HUDEP-2 (cell line): ENCODE data around the gene RANBP3.
A peak's percentile ranks its signal among the peaks of the same experiment; 100 is the strongest.
"Not testable (repeated sequence)": the region's sequence is repeated elsewhere in the genome, so short reads cannot be mapped to it uniquely, and the experiment has no call there.

Source experiments
- DNase-seq, 76 experiments: peaks; one replicate each; lab custom pipeline; 2025; ENCODE audit not compliant: unreplicated experiment in 76 of 76; lab: John Stamatoyannopoulos, UW

Gene RANBP3

DNA sequence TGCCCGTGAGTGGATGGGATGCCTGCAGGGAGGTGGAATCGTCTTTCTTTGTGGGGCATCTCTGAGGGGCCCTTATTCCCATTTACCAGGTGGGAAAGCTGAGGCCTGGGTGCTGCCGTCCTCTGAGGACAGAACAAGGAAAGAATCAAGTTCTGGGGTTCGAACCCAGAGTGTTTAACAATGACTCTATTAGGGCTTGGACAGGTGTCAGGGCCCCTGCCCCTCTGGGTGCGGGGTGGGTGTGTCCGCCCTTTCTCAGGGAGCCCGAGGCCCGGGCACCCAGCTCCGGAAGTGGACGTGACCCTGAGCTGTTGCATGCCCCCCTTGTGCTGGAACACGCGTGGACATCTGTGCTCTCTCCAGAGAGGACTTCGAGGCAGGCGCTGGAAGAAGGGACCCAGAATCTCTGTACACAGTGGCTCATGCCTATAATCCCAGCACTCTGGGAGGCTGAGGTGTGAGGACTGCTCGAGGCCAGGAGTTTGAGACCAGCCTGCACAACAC, 85.1 kb downstream of the RANBP3 start:
- peak in 1 of 76 experiments; percentile 14 for DNase-seq

DNA sequence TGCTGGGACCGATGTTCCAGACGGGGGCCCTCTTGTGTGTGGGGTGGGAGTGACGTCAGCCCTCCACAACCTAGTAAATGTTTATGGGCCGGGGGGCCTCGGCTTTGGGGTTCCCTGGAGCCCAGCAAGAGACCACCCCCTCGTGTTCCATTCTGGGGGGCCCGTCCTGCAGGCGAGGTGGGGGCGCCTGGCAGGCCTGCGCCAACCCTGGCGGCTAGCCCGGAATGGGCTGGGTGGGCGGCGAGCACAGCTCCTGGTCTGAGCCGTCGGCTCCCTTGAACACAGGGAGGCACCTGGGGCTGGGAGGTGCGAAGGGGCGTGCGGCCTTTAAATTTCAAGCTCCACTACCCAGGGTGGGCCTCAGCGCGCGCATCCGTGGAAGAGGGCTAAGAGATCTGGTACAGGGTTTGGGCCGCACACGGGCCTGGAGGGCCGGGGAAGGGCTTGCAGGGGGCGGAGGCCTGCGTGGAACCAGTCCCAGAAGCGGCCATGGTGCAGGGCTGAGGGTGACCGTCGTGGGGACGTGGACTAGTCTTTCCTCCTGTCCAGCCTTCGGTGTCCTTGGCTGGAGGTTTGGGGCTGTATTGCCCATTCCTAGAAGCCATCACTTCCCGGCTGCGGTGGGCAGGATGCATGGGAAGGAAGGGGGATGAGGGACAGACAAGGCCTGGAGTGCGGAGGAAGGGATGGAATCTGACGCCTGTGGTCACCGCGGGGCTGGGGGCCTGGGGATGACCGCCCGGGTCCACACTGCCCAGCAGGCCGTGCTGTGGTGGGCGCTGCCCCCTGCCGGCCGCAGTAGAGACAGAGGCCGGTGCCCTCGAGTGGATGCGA, 85.8 kb downstream of the RANBP3 start:
- peak in 6 of 76 experiments; percentile 11 to 24 (median 17) for DNase-seq

DNA sequence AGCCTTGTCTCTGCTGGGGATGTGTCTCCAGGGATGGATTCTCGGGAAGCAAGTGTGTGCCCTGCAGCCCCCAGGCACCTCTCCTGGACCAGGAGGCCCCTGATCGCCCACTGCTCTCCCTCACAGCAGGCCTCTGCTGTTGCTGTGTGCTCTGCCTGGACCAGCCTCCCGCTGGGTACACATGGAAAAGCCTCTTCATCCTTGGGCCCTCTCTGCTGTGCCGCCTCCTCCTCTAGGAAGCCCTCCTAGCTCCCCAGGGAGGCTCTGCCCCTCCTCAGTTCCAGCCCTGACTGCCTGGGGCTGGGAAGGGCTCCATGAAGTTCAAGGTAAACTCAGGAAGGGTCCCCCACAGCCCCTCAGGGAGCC, 86.4 kb downstream of the RANBP3 start:
- DNase-seq, result no peak

DNA sequence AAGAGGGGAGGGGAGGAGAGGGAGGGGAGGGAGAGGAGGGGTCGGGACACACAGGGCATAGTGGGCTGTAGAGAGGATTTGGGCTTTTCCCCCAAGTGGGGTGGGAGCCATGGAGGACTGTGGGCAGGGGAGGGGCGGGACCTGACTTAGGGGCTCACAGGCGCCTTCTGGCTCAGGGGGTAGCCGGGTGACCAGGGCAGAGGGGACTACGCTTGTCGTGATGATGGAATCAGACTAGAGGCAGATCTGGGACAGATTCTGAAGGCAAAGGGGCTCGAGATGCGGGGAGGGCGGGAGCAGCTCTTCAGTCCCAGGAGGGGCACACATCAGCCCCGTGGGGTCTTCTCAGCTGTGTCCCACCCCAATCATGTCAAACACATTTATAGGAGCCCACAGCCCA, 87.8 kb downstream of the RANBP3 start:
- no peak for DNase-seq

DNA sequence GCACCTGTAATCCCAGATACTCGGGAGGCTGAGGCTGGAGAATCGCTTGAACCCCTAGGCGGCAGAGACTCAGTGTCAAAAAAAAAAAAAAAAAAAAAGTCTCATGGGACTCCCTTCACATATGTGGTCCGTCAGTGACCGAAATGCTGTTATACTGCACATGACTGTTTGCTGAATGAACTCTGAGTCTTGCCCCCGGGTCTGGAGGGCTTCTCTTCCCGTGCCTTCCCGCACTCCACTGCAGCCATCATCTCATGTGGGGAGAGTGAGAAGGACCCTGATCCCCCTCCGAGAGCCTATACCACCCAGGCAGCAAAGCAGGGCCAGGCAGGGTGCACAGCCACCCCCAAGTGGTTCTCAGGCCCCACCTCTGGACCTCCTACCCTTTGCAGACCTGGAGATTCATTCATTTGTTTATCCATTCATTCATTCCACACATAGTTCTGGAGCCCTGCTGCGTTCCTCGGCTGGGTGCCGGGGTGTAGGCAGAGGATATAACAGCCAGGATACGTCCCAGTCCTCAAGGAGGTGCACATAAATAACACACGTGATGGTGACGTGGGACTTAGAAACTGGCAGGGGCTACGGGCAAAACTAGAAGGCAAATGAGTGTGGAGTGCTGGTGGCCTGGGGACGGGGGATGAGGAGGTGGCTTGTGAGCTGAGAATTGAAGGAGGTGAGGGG, 88.5 kb downstream of the RANBP3 start:
- DNase-seq, result no peak

DNA sequence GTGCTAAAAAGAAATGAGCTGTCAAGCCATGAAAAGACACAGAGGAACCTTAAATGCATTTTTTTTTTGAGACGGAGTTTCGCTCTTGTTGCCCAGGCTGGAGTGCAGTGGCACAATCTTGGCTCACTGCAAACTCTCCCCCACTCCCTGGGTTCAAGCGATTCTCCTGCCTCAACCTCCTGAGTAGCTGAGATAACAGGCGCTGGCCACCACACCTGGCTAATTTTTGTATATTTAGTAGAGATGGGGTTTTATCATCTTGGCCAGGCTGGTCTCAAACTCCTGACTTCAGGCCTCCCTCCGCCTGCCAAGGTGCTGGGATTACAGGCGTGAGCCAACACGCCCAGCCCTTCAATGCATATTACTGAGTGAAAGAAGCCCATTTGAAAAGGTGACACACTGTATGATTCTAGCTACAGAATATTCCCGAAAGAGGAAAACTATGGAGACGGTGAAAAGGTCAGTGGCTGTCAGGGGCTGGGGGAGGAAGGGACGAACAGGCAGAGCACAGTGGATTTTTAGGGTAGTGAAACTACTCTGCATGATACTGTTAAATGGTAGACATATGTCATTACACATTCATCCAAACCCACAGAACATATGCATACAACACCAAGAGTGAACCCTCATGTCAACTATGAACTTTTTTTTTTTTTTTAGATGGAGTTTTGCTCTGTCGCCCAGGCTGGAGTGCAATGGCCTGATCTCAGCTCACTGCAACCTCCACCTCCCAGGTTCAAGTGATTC, 93.7 kb downstream of the RANBP3 start:
- DNase-seq, result peak in 11 of 76 experiments; percentile 26 to 45 (median 33)

DNA sequence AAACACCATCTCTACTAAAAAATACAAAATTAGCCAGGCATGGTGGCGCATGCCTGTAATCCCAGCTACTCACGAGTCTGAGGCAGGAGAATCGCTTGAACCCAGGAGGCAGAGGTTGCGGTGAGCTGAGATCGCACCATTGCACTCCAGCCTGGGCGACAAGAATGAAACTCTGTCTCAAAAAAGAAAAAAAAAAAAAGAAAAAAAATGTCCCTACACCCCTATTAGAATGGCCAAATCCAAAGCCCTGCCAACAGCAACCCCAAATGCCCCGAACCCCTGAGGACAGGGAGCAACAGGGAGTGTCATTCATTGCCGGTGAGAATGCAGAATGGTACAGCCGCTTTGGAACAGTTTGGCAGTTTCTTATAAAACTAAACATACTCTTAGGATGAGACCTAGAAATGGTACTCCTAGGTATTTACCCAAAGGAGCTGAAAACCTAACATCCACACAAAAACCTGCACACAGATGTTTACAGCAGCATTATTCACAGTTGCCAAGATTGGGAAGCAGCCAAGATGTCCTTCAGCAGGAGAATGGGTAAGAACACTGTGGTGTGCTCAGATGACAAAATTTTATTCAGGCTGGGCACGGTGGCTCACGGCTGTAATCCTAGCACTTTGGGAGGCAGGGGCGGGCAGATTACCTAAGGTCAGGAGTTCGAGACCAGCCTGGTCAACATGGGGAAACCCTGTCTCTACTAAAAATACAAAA, 94.6 kb downstream of the RANBP3 start:
- DNase-seq, result peak in 1 of 76 experiments; percentile 15

DNA sequence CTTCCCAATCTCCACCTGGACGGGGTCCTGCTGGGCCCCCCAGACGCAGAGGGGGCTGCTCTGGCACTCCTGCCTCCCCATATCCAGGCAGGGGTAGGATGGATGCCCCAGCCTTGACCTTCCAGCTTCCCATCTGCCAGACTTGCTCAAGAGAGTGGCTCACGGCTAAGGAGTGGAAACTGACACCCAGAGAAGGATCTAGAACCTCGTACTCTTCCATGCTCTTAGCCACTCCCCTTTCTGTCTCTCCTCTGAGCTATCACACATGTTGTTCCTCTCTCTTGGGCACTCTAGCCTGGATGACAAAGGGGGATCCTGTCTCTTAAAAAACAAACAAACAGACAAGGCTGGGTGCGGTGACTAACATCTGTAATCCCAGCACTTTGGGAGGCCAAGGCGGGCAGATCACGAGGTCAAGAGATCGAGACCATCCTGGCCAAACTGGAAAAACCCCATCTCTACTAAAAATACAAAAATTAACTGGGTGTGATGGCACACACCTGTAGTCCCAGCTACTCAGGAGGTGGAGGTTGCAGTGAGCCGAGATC, 95.4 kb downstream of the RANBP3 start:
- no peak for DNase-seq

DNA sequence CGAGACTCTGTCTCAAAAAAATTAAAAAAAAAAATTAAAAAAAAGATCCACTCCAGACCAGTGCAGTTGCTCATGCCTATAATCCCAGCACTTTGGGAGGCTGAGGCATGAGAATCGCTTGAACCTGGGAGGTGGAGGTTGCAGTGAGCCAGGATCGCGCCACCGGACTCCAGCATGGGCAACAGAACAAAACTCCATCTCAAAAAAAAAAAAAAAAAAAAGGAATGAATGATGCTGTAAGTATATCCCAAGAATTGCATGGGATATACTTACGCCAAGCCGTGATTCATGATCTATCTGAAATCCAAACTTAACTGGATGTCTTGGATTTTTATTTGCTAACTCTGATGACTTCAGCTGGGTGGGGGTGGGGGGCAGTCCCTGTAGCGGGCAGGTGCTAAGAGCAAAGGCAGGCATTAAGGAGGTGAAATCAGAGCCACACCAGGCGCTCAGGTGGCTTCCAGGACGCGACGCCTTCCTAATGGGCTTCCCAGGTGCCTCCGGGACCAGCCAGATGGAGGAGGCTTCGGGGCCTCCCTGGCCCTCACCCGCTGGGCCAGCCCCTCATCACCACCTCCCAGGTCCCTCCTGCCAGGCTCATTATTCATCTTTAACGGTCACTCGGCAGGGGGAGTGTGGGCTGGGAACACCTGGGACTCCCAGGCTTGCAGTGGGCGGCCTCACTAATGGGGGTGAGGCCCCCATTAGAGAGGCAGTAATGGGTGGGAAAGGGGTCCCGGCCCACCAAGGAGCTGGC, 96.2 kb downstream of the RANBP3 start:
- DNase-seq, result no peak

DNA sequence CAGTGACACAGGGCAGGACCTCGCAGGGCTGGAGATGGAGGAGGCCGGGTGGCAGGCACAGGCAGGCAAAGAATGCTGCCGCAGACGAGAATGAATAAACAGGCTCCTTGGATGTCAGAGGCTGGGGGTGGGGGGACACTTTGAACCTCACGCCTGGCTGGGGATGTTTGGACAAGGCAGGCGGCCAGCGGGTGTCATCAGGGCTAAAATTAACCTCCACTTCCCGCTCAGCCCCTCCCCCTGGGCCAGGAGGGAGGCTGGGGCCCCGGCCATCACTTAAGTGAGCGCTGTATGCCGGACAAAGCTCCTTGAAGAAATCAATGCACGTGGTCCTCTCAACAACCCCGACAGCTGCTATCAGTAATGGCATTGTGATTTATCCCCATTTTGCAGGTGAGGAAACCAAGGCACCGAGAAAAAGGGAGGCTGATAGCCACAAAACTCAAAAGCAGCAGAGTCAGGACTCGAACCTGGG, 97.3 kb downstream of the RANBP3 start:
- no peak for DNase-seq

DNA sequence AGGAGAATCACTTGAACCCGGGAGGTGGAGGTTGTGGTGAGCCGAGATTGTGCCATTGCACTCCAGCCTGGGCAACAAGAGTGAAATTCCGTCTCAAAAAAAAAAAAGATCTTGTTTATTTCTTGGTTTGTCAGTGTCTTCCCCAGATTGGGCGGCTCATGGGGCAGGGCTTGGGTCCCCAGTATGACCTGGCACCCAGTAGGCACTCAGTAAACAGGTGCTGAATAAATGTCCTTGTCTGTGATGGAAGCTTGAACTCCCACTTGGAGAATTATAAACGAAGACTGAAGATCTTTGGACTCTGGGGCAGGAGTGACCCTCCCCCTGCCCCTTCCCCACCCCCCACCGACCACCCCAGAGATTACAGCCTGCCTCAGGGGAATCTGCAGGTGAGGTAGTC, 97.7 kb downstream of the RANBP3 start:
- DNase-seq, result no peak

DNA sequence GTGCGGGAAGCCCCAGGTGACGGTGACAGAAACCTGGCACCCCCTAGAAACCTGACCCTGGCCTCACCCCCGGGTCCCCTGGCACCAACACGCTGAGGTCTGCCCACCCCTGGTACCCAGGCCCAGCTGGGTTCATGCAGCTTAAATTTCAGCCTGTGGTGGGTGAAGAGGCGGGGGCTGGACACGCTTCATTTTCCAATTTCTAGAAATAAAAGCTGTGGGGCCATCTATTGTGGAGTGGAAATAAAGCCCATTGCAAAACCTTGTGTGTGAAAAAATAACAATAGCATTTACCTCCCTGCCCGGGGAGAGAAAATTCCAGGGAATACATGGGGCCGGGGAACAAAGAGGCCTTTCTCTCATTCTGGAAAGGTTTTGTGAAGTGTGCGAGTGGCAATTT, 100.1 kb downstream of the RANBP3 start:
- DNase-seq, result no peak

DNA sequence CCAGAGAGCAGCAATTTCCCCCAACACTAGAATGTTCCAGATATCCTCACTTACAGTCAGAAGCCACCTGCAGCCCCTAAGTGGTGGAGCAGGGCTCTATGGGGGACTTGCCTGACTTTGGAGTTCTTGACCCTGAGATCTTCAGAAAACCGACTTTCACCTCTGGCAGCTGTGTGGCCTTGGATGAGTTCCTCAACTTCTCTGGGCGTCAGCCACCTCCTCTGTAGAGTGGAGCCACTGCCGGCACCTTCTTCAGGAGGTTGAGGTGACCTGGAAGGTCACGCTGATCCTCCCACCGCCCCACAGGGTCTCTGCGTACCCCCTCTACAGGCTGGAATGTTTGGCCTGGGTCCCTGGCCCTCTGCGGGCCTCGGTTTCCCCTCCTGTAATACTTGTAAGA, 100.5 kb downstream of the RANBP3 start:
- no peak for DNase-seq

DNA sequence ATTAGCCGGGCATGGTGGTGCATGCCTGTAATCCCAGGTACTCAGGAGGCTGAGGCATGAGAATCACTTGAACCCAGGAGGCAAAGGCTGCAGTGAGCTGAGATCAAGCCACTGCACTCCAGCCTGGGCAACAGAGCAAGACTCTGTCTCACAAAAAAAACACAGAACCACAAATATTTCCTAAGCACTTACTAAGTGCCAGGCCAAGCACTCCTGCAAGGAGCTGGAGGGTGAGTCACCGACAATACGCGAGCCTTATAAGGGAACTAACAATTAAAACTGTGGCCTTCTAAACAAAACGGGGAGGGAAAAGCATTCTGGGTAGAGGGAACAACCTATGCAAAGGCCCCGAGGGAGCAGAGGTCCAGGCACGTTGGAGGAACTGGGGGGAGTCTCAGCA, 103.4 kb downstream of the RANBP3 start:
- DNase-seq, result not testable (repeated sequence)

DNA sequence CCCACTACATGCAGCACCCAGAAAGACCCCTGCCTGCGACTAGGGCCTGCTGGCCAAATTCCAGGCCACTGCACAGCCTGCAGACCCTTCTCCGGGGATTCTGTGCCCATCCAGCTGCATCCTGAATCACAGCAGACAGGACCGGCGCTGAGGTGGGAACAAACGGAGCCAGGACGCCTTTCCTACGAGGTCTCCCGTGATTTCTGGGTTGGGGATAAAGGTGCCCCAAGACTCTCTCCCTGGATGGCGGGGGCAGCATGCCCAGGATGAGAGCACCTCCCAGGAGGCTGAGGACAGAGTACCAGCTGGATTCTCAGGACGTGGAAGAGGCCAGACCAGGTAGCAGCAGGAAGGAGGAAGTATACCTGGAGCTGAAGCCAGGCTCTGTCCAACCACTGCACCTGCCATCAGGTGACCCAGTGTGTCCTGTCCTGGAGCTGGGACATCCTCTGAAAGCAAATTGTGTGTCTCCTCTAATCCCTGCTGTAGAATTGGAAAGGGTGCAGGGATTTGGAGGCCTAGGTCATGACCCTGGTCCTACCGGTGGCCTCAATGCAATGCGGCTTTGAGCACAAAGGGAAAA, 104.2 kb downstream of the RANBP3 start:
- no peak for DNase-seq

DNA sequence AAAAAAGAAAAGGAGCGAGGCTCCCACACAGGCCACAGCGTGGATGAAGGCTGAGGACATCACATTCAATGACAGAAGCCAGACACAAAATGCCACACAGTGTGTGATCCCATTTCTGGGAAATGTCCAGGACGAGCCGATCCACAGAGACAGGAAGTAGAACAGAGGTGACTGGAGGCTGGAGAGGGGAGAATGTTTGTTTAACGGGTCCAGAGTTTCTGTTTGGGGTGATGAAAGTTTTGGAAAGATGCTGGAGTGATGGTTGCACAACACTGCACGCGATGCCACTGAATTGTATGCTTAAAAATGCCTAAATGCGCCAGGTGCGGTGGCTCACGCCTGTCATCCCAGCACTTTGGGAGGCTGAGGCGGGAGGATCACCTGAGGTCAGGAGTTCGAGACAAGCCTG, 107.0 kb downstream of the RANBP3 start:
- no peak for DNase-seq

DNA sequence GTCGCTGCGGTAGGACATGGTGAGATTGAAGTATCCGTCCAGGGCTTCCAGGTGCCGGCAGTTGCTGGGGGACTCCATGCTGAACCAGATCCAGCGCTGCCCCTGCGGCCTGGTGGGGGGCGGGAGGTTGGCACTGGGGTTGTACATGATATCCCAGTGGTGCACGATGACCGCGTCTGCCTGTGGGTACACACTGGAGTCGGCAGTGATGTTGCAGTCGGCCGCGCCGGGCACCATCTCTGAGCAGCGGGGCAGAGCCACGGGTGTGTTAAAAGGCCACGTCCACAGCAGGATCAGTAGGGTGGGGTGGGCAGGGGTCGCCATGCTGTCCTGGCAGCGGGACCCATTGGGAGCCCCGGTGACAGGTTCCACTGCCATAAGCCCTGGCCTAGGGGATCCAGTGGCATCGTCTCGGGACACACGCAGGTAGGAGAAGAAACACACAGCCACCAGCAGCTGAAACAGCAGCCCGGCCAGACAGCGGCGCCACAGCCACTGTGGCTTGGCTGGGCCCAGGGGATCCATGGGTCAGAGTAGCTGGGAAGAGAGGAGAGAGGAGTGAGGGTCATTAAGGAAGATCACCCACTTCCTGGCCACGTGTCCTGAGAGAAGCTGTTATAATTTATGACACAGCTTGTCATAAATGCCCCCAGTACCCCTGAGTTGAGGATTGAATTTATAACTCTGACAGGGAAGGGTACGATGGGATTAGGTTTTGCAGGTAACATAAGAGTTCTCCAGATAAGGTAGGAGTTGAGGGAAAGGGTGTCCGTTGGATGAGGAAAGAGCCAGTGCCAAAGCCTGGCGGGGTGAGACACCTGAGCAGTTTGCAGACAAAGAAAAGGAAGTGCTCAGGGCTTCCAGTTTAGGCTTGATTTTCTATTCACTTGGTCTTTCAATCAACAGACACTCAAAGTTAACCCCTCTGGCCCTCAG, 110.5 kb downstream of the RANBP3 start:
- no peak for DNase-seq
